Loucy (cell line): ENCODE results near the gene TNS4.

Source experiments
- H2AFZ ChIP-seq: fragments of 200-600 bp; sonication (generic); 2 replicates; pipeline ENCODE4 v1.6.0; 2016; ENCODE audit warnings: antibody characterized with exemption, mild to moderate bottlenecking, low read length, moderate library complexity
- H3F3A ChIP-seq: fragments of 200-600 bp; 2 replicates; pipeline ENCODE4 v1.6.0; 2016; ENCODE audit warnings: antibody characterized with exemption, low read depth, mild to moderate bottlenecking
- H3K27me3 ChIP-seq: fragments of 200-600 bp; sonication (generic); 2 replicates; pipeline ENCODE4 v1.6.1; 2014; ENCODE audit warnings: low read length, mild to moderate bottlenecking; ENCODE audit not compliant: insufficient read depth, poor library complexity, severe bottlenecking
- H3K36me3 ChIP-seq: fragments of 200-600 bp; sonication (generic); 2 replicates; pipeline ENCODE4 v1.6.1; 2016; ENCODE audit warnings: low read length; ENCODE audit not compliant: insufficient read depth
- H3K4me1 ChIP-seq: fragments of 200-600 bp; sonication (generic); 2 replicates; pipeline ENCODE4 v1.5.1; 2014; ENCODE audit warnings: low read length, mild to moderate bottlenecking; ENCODE audit not compliant: insufficient read depth, poor library complexity, severe bottlenecking
- H3K4me2 ChIP-seq: fragments of 200-600 bp; sonication (generic); 2 replicates; pipeline ENCODE4 v1.6.0; 2014; ENCODE audit warnings: antibody characterized with exemption, low read length, low read depth, mild to moderate bottlenecking; ENCODE audit not compliant: poor library complexity, severe bottlenecking
- H3K4me3 ChIP-seq: fragments of 200-600 bp; sonication (generic); 2 replicates; pipeline ENCODE4 v1.5.1; 2014; ENCODE audit warnings: low read length, mild to moderate bottlenecking, mixed read lengths; ENCODE audit not compliant: poor library complexity, severe bottlenecking
- H3K79me2 ChIP-seq: fragments of 200-600 bp; sonication (generic); 2 replicates; pipeline ENCODE4 v1.6.1; 2014; ENCODE audit warnings: low read length; ENCODE audit not compliant: insufficient read depth
- H3K9ac ChIP-seq: fragments of 200-600 bp; sonication (generic); 2 replicates; pipeline ENCODE4 v1.6.0; 2014; ENCODE audit warnings: mild to moderate bottlenecking, low read depth, low read length, moderate library complexity; ENCODE audit not compliant: poor library complexity, severe bottlenecking
- H3K9me2 ChIP-seq: fragments of 200-600 bp; sonication (generic); replicated peaks from 2 replicates; pipeline ENCODE4 v1.6.1; 2016; ENCODE audit warnings: low read depth, low read length, mixed read lengths
- H3K9me3 ChIP-seq: fragments of 200-600 bp; sonication (generic); 2 replicates; pipeline ENCODE4 v1.6.1; 2014; ENCODE audit warnings: mild to moderate bottlenecking, antibody characterized with exemption, low read length, low read depth; ENCODE audit not compliant: insufficient read depth
- H4K20me1 ChIP-seq: fragments of 200-600 bp; sonication (generic); 2 replicates; pipeline ENCODE4 v1.6.0; 2014; ENCODE audit warnings: antibody characterized with exemption, low read length, mild to moderate bottlenecking; ENCODE audit not compliant: insufficient read depth, poor library complexity, severe bottlenecking
- CTCF ChIP-seq: fragments of 200-600 bp; sonication (generic); conservative IDR thresholded peaks from 2 replicates; pipeline ENCODE4 v1.5.1; 2014; ENCODE audit warnings: mild to moderate bottlenecking, antibody characterized with exemption, low read length
- EZH2phosphoT487 ChIP-seq: fragments of 200-600 bp; IDR thresholded peaks from 2 replicates; pipeline ENCODE4 v1.6.1; 2018; ENCODE audit warnings: antibody characterized with exemption, mild to moderate bottlenecking, moderate library complexity, borderline replicate concordance

TNS4 gene

GRCh38 chr17:40462343-40463121 lies 38.9 kb downstream of the TNS4 start:
- no peaks in the 10 kb centered on the region for H3K27me3 ChIP-seq
- H3K36me3 ChIP-seq = no peaks in the 10 kb centered on the region
- no peak overlapping the region for H3K4me3 ChIP-seq
- no peak overlapping the region for H3K4me2 ChIP-seq
- H4K20me1 ChIP-seq = no peaks in the 10 kb centered on the region
- no peak overlapping the region for H2AFZ ChIP-seq
- TF ChIP-seq CTCF (no peak), EZH2phosphoT487 (no peak)
- H3K9ac ChIP-seq = no peak overlapping the region
- H3F3A ChIP-seq = no peaks in the 10 kb centered on the region
- H3K4me1 ChIP-seq = no peaks in the 10 kb centered on the region
- no peaks in the 10 kb centered on the region for H3K79me2 ChIP-seq
- no peaks in the 10 kb centered on the region for H3K9me3 ChIP-seq
- no peaks in the 10 kb centered on the region for H3K9me2 ChIP-seq

GRCh38 chr17:40461732-40462342 lies 39.6 kb downstream of the TNS4 start:
- Histone ChIP-seq H3K4me1 (no peaks in the 10 kb centered on the region), H3K27me3 (no peaks in the 10 kb centered on the region), H3K4me3 (no peak overlapping the region), H3K36me3 (no peaks in the 10 kb centered on the region), H3F3A (no peaks in the 10 kb centered on the region), H3K9me2 (no peaks in the 10 kb centered on the region), H2AFZ (no peak overlapping the region), H3K9me3 (no peaks in the 10 kb centered on the region), H3K79me2 (no peaks in the 10 kb centered on the region), H4K20me1 (no peaks in the 10 kb centered on the region), H3K4me2 (no peak overlapping the region), H3K9ac (no peak overlapping the region)
- no peak for TF ChIP-seq EZH2phosphoT487
- no peak for TF ChIP-seq CTCF

GRCh38 chr17:40460968-40461731 lies 40.3 kb downstream of the TNS4 start:
- H2AFZ ChIP-seq = no peak overlapping the region
- TF ChIP-seq EZH2phosphoT487 (no peak), CTCF (no peak)
- H3K36me3 ChIP-seq = no peaks in the 10 kb centered on the region
- H4K20me1 ChIP-seq = no peaks in the 10 kb centered on the region
- no peaks in the 10 kb centered on the region for H3K27me3 ChIP-seq
- H3K79me2 ChIP-seq = no peaks in the 10 kb centered on the region
- H3K9me2 ChIP-seq = no peaks in the 10 kb centered on the region
- no peaks in the 10 kb centered on the region for H3F3A ChIP-seq
- no peak overlapping the region for H3K4me2 ChIP-seq
- H3K9ac ChIP-seq = no peak overlapping the region
- H3K4me1 ChIP-seq = no peaks in the 10 kb centered on the region
- H3K9me3 ChIP-seq = no peaks in the 10 kb centered on the region
- no peak overlapping the region for H3K4me3 ChIP-seq
